A673 (cell line): ENCODE results near the gene MT1H. TPM values are rescaled to one million over a fixed set of nuclear protein-coding genes. Genes with fewer than 3 reads are reported as not detected.

ENCODE experiments used
- BruUV-seq: library from RNA; stranded (reverse); fragments of 400-500 nt; replicated peaks from 2 replicates; lab custom pipeline; 2021; lab: Mats Ljungman, UMichigan
- CTCF ChIA-PET: fragments of 300-600 bp; sonication (Branson Sonifier 250); formaldehyde crosslinking; loops from one replicate; lab custom pipeline; 2022; ENCODE audit warnings: antibody characterized with exemption; lab: Charles Lee
- POLR2A ChIA-PET: fragments of 300-600 bp; sonication (Branson Sonifier 250); formaldehyde crosslinking; loops from one replicate; lab custom pipeline; 2022; ENCODE audit warnings: antibody characterized with exemption; ENCODE audit not compliant: low non-redundant PET; lab: Charles Lee
- DNase-seq: peaks from one replicate; pipeline ENCODE4 v3.0.0-alpha.2; 2015; ENCODE audit warnings: low spot score
- H3K27ac ChIP-seq: fragments of 200-600 bp; sonication (generic); 2 replicates; pipeline ENCODE4 v1.5.1; 2016; ENCODE audit warnings: mixed run types, low read depth, mild to moderate bottlenecking, mixed read lengths, antibody characterized with exemption, low read length; ENCODE audit not compliant: poor library complexity, severe bottlenecking
- H3K27me3 ChIP-seq: fragments of 200-600 bp; sonication (generic); replicated peaks from 2 replicates; pipeline ENCODE4 v1.6.1; 2017; ENCODE audit warnings: mixed run types, low read depth, mild to moderate bottlenecking, mixed read lengths, antibody characterized with exemption, low read length; ENCODE audit not compliant: insufficient read depth, poor library complexity
- H3K36me3 ChIP-seq: fragments of 200-600 bp; sonication (generic); 2 replicates; pipeline ENCODE4 v1.6.1; 2016; ENCODE audit warnings: mixed run types, mild to moderate bottlenecking, mixed read lengths, antibody characterized with exemption, low read length; ENCODE audit not compliant: insufficient read depth, poor library complexity, severe bottlenecking
- H3K4me1 ChIP-seq: fragments of 200-600 bp; sonication (generic); 2 replicates; pipeline ENCODE4 v1.6.1; 2017; ENCODE audit warnings: mixed run types, mild to moderate bottlenecking, mixed read lengths, antibody characterized with exemption, low read length; ENCODE audit not compliant: insufficient read depth, poor library complexity, severe bottlenecking
- H3K4me3 ChIP-seq: fragments of 200-600 bp; sonication (generic); 2 replicates; pipeline ENCODE4 v1.5.1; 2016; ENCODE audit warnings: low read depth, mixed run types, mild to moderate bottlenecking, mixed read lengths, low read length; ENCODE audit not compliant: poor library complexity, severe bottlenecking
- H3K9me3 ChIP-seq: fragments of 200-600 bp; sonication (generic); 2 replicates; pipeline ENCODE4 v1.6.1; 2016; ENCODE audit warnings: mixed run types, low read depth, mild to moderate bottlenecking, mixed read lengths, antibody characterized with exemption, low read length; ENCODE audit not compliant: poor library complexity, severe bottlenecking
- EZH2 ChIP-seq: fragments of 200-600 bp; sonication (generic); IDR thresholded peaks from 2 replicates; pipeline ENCODE4 v1.6.1; 2017; ENCODE audit warnings: borderline replicate concordance, low read depth, mild to moderate bottlenecking, mixed read lengths, antibody characterized with exemption, low read length; ENCODE audit not compliant: poor library complexity, severe bottlenecking
- intact Hi-C: fragments of 100-400 bp; cut with micrococcal nuclease; formaldehyde crosslinking; loops from one replicate; pipeline ENCODE4 v1.10.0; 2022; ENCODE audit not compliant: unreplicated experiment
- total RNA-seq: library from RNA; stranded (reverse); gene quantifications from 2 replicates; pipeline ENCODE4 v1.2.3, GENCODE V29; 2021
- TF ChIP-seq, protein P1 (sequence below): fragments of 300-800, 200-600 bp; sonication (generic); conservative IDR thresholded peaks from 2 replicates; pipeline ENCODE4 v1.5.1; 2017; ENCODE audit warnings: low read depth, mild to moderate bottlenecking, antibody characterized with exemption, low read length, moderate library complexity, mixed read lengths

Gene MT1H
- total RNA-seq, 1 experiment from 2014 or later: 2.4 TPM

DNA sequence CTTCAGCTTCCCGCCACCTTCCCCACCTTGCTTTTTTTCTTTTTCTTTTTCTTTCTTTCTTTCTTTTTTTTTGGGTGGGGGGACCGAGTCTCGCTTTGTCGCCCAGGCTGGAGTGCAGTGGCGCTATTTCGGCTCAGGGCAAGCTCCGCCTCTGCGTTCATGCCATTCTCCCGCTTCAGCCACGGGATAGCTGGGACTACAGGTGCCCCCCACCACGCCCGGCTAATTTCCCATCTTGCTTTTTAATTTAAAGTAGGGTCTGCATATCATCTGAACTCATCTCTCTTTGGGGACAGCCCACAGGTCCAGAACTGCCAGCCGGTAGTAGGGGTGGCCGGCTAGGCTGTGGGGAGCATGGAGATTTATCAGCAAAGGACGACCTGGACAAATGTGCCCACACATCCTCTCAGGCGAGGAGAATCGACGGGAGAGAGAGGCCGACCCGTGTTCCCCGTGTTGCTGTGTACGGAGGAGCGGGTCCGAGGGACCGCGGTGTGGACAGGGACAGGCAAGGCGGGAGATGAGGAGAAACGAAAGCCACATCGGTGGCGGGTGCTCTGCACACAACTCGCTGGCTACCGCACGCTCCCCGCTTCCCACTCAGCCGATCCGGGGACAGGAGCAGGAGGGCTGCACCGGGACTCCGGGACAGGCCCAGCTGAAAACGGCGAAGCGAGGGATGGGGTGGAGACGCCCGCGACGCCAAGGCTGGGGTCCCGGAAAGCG, 34.7 kb upstream of the MT1H start:
- intact Hi-C loops: no loop called here
- H3K27ac ChIP-seq: no peak overlapping the region
- BruUV-seq: no TSS peak
- TF ChIP-seq, protein P1, sequence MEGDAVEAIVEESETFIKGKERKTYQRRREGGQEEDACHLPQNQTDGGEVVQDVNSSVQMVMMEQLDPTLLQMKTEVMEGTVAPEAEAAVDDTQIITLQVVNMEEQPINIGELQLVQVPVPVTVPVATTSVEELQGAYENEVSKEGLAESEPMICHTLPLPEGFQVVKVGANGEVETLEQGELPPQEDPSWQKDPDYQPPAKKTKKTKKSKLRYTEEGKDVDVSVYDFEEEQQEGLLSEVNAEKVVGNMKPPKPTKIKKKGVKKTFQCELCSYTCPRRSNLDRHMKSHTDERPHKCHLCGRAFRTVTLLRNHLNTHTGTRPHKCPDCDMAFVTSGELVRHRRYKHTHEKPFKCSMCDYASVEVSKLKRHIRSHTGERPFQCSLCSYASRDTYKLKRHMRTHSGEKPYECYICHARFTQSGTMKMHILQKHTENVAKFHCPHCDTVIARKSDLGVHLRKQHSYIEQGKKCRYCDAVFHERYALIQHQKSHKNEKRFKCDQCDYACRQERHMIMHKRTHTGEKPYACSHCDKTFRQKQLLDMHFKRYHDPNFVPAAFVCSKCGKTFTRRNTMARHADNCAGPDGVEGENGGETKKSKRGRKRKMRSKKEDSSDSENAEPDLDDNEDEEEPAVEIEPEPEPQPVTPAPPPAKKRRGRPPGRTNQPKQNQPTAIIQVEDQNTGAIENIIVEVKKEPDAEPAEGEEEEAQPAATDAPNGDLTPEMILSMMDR: no peak
- no peak for TF ChIP-seq EZH2
- ChIA-PET CTCF (no interaction called here), POLR2A (no interaction called here)
- DNase-seq: no peak
- no peak overlapping the region for H3K4me3 ChIP-seq
- H3K36me3 ChIP-seq: no peaks in the 10 kb centered on the region
- no peaks in the 10 kb centered on the region for H3K9me3 ChIP-seq
- H3K27me3 ChIP-seq: peaks cover 79% of the 10 kb centered on the region
- no peaks in the 10 kb centered on the region for H3K4me1 ChIP-seq

DNA sequence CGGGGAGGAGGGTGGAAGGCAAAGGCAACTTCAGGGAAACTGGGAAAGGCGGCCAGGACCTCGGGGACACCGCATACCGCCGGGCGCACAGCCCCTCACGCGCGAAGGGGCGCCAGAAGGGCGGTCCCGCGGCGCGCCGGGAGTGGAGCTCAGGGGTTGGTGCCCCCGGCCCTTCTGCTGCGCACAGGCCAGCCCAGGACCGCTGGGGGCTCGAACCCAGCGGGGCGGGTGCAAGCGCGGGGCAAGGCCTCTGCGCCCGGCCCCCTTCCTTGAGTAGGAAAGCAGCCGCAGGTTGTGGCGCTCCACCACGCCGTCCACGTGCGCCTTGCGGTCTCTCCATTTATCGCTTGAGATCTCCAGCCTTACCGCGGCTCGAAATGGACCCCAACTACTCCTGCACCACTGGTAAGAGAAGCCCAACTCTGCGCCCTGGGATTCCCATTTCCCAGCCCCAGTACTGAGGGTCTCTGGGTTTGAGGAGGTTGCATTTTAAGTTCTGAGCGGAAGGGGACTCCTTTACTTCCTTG, 34.1 kb upstream of the MT1H start:
- no peaks in the 10 kb centered on the region for H3K36me3 ChIP-seq
- H3K9me3 ChIP-seq: no peaks in the 10 kb centered on the region
- no peak overlapping the region for H3K27ac ChIP-seq
- peaks cover 82% of the 10 kb centered on the region for H3K27me3 ChIP-seq
- intact Hi-C loops: no loop called here
- no peak for DNase-seq
- TF ChIP-seq, protein P1: no peak
- no peak for TF ChIP-seq EZH2
- ChIA-PET POLR2A (no interaction called here), CTCF (no interaction called here)
- H3K4me3 ChIP-seq: no peak overlapping the region
- H3K4me1 ChIP-seq: no peaks in the 10 kb centered on the region
- no TSS peak for BruUV-seq

DNA sequence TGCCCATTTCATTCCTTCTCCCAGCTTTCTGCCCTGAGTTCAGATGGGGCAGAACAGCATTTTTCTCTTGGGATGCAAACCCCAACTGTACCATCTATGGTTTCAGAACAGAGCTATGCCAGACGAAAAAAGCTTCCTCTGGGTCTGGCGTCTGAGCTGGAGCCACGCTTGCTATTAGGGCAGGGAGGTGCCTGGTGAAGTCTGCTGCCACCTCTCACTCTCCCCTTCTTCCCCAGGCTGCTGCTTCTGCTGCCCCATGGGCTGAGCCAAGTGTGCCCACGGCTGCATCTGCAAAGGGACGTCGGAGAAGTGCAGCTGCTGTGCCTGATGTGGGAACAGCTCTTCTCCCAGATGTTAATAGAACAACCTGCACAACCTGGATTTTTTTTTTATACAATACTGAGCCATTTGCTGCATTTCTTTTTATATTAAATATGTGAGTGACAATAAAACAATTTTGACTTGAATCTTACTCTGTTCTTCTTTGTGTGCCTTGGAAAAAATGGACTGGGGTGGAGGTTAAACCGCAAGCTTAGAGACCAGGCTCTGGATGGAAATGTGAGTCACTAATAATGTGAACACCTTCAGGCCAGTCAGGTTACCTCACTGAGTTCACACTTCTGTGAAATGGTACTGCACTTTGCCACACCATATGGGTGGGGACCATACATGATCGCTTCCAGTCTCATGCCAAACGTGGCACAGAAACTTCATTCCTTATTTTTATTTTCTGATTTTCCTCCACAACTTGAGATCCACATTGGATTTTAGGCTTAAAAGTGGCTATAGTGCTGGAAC, 32.8 kb upstream of the MT1H start:
- no peak overlapping the region for H3K27ac ChIP-seq
- ChIA-PET CTCF (no interaction called here), POLR2A (no interaction called here)
- no peaks in the 10 kb centered on the region for H3K9me3 ChIP-seq
- no peak for DNase-seq
- intact Hi-C loops: no loop called here
- no peaks in the 10 kb centered on the region for H3K4me1 ChIP-seq
- peaks cover 73% of the 10 kb centered on the region for H3K27me3 ChIP-seq
- no peaks in the 10 kb centered on the region for H3K36me3 ChIP-seq
- TF ChIP-seq, protein P1: no peak
- no peak for TF ChIP-seq EZH2
- BruUV-seq: no TSS peak
- no peak overlapping the region for H3K4me3 ChIP-seq
